ENCODE data around the gene CAPRIN2. TPM values are rescaled to one million over a fixed set of nuclear protein-coding genes. Genes with fewer than 3 reads are reported as not detected.

The CAPRIN2 gene
- total and polyA plus RNA-seq, 2 of the 8 experiments (the other 6 are each of a cell fraction or from before 2014, with no cell fraction given), result 24.8 to 52.0 TPM

GRCh38 chr12:30769802-30770201 is 15.1 kb upstream of the CAPRIN2 start:
- no peak for DNase-seq (ENCODE audit: low read depth in 1 of 2, low spot score in 2 of 2)
- H2BK20ac ChIP-seq (ENCODE audit: low read length), result no peak overlapping the region
- no peak overlapping the region for H3K56ac ChIP-seq (replicated peaks; ENCODE audit: insufficient read length, low read depth, low read length)
- H3K9ac ChIP-seq (replicated peaks in 1 of 4; ENCODE audit: extremely low read depth in 1 of 4, low read depth in 3 of 4, low read length in 3 of 4), result no peak overlapping the region
- H3K23ac ChIP-seq (ENCODE audit: insufficient read length), result no peak overlapping the region
- H2BK5ac ChIP-seq (ENCODE audit: low read depth, low read length), result no peak overlapping the region
- H2BK15ac ChIP-seq (ENCODE audit: low read length), result no peak overlapping the region
- no peak overlapping the region for H3K4me3 ChIP-seq (ENCODE audit: extremely low read depth in 1 of 4, insufficient read depth in 2 of 4, low read depth in 3 of 4, low read length in 4 of 4)
- 94% methylated on average over 2 of the region's 2 CpGs; no CpG with 5 or more reads in 1 of the 2 experiments for WGBS, 2 experiments (ENCODE audit: extremely low coverage in 1 of 2, insufficient coverage in 1 of 2, insufficient read length in 1 of 2, insufficient replicate concordance in 2 of 2, low coverage in 1 of 2, low lambda C conversion rate in 2 of 2, missing lambda C conversion rate in 1 of 2)
- H4K20me1 ChIP-seq (replicated peaks in 1 of 2; ENCODE audit: control insufficient read depth in 1 of 2, insufficient read depth in 2 of 2, low read length in 2 of 2), result no peaks in the 10 kb centered on the region
- no peak for FAIRE-seq
- H2AFZ ChIP-seq (ENCODE audit: low read length), result no peak overlapping the region
- no peaks in the 10 kb centered on the region for H3K79me1 ChIP-seq (ENCODE audit: low read depth, low read length)
- H4K91ac ChIP-seq (replicated peaks; ENCODE audit: insufficient read length, low read length), result no peak overlapping the region
- H3K23me2 ChIP-seq (ENCODE audit: low read depth, low read length), result no peaks in the 10 kb centered on the region
- no peak overlapping the region for H4K5ac ChIP-seq (ENCODE audit: insufficient read length, low read depth, low read length)
- ChIA-PET CTCF (ENCODE audit: partially characterized antibody) (no interaction called here), POLR2A (ENCODE audit: partially characterized antibody) (interaction anchor here (1.3 kb wide), 1 partner anchor 26 kb away, joined by 4 read pairs; no protein-coding TSS in a partner anchor)
- H3K4ac ChIP-seq (replicated peaks; ENCODE audit: insufficient read length, low read depth, low read length), result no peak overlapping the region
- no peak overlapping the region for H4K8ac ChIP-seq (ENCODE audit: extremely low read depth, insufficient read depth, low read length)
- no peaks in the 10 kb centered on the region for H3K36me3 ChIP-seq (ENCODE audit: control insufficient read depth in 2 of 4, insufficient read depth in 4 of 4, low read length in 3 of 4)
- H3K9me3 ChIP-seq (ENCODE audit: insufficient read depth in 2 of 2, low read depth in 1 of 2, low read length in 1 of 2), result peaks cover 18% of the 10 kb centered on the region in 2 experiments; a peak in 3 of 4 replicates
- H3K4me2 ChIP-seq (ENCODE audit: insufficient read depth in 1 of 2, low read depth in 2 of 2, low read length in 2 of 2), result no peak overlapping the region
- H3K27ac ChIP-seq (ENCODE audit: low read depth, low read length), result no peak overlapping the region
- H3K18ac ChIP-seq (ENCODE audit: extremely low read depth, low read length), result no peak overlapping the region
- H3K4me1 ChIP-seq (replicated peaks in 1 of 4; ENCODE audit: control insufficient read depth in 3 of 4, insufficient read depth in 4 of 4, low read length in 3 of 4), result peaks cover 0 to 3% (median 0%) of the 10 kb centered on the region in 4 experiments; a peak in 1 of 7 replicates
- H2BK120ac ChIP-seq (replicated peaks; ENCODE audit: low read depth, low read length), result no peak overlapping the region
- H2AK5ac ChIP-seq (ENCODE audit: low read depth, low read length), result no peak overlapping the region
- no peak overlapping the region for H3K14ac ChIP-seq (ENCODE audit: insufficient read length)
- H3K79me2 ChIP-seq (ENCODE audit: control insufficient read depth in 1 of 2, insufficient read depth in 2 of 2, low read length in 2 of 2), result no peaks in the 10 kb centered on the region
- no peak overlapping the region for H2BK12ac ChIP-seq (ENCODE audit: low read depth, low read length)
- no peaks in the 10 kb centered on the region for H3K27me3 ChIP-seq (replicated peaks in 1 of 4; ENCODE audit: control insufficient read depth in 3 of 4, extremely low read depth in 1 of 4, insufficient read depth in 3 of 4, low read length in 3 of 4)

Data from H1 (cell line).